GM21423 (cell line): ENCODE measurements around the gene DEFB113.

Experiments used
- ATAC-seq: cut with Tn5 transposase; IDR thresholded peaks from one replicate; pipeline ENCODE4 v1.9.1; 2021; ENCODE audit warnings: mild to moderate bottlenecking, moderate library complexity; ENCODE audit not compliant: unreplicated experiment

DEFB113 gene

DNA sequence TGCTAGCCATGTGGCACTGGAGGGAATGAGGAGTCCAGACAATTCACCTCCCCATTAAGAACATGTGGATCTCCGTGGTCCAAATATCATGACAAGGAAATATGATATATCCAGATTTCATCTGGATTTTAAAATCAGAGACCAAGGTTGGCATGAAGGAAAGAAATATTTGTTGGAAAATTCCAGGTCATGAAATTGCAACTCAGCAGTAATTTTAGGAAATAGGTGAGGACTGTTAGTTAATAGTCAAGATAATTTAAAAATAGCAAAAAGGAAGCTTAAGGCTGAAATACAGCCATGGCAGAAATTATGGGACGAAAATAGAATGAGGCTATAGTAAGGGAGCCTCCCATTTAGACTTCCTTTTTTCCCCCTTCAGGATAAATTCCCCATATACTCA is 32.4 kb downstream of the DEFB113 start:
- no peak for ATAC-seq

DNA sequence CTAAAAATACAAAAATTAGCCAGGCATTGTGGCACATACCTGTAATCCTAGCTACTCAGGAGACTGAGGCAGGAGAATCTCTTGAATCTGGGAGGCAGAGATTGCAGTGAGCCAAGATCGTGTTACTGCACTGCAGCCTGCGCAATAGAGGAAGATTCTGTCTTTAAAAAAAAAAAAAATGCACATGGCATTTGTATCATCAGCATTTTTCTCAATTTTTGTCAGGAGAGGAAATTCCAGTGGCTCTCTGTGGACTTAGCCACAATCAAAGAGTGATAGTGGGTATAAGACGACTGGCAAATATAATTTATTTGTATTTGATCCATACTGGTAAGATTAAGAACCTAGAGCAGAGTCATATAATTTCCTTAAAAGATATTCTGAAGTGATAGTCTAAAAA is 34.0 kb downstream of the DEFB113 start:
- ATAC-seq, result no peak

DNA sequence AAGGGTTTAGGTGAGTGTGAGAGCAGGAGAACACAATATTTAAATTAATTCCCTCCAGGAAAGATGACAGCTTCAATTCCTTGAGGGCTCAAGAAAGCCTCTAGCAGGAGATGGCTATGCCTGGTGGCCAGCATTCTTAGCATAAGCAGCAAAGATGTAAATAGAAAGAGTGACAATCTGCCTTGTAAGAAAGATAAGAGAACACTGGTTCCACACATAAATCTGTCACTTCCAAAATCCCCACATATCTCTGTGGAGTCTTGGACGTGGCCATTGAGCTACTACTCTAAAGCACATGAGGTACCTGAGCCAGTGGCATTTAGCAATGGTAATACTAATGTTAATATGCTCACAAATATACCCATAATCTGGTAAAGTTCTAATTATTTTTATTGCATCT is 34.7 kb downstream of the DEFB113 start:
- no peak for ATAC-seq

GRCh38 chr6:49933526-49933925 is 35.9 kb downstream of the DEFB113 start:
- no peak for ATAC-seq

DNA sequence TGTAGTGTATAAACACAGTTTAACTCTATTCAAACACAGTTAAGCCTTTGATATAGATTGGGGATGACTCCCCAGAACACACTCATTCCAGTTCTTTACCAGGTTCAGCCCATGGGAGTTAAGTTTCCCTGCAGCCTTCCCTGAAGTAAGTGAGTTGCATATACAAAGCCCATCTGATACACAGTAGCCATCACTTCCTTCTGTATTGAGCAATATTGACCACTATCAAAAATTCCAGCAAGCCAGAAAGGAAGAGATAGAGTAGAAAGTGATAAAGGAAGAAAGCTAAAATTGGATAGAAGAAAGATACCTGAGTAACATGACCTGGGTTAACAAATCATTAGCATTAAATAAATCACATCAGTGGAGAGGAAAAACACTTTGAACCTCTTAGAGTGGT is 40.1 kb downstream of the DEFB113 start:
- no peak for ATAC-seq

- no peak for ATAC-seq
Measured at GRCh38 chr6:49923826-49924225, 45.6 kb downstream of the DEFB113 start.

DNA sequence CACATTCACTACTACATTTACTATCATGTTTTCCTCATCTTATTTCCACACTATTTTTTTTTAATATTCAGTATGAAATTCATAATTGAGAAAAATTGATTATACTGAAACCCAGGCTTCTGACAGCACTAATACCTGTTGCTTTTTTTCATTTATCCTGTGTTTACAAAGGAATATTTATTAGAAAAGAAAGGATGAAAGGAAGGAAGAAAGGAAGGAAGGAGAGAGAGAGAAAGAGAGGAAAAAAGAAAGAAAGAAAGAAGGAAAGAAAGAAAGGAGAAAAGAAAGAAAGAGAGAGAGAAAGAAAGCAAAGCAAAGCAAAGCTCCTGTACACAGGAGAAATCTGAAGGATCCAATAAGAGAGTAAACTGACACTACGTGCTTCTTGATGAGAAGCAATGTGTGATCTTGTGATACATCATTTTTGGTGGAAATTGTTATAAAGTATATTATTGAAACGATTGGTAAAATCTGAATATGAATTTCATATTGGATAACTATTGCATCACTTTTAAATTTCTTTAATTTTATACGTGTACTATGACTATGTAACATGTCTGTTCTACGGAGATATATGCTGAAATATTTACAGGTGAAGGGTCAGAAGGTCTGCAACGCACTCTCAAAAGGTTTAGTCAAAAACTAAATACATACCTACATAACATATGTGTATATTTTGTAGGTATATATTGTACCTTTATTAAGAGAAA is 49.3 kb downstream of the DEFB113 start:
- ATAC-seq, result no peak

- ATAC-seq, result no peak
Measured at GRCh38 chr6:49919261-49919660, 50.2 kb downstream of the DEFB113 start.

DNA sequence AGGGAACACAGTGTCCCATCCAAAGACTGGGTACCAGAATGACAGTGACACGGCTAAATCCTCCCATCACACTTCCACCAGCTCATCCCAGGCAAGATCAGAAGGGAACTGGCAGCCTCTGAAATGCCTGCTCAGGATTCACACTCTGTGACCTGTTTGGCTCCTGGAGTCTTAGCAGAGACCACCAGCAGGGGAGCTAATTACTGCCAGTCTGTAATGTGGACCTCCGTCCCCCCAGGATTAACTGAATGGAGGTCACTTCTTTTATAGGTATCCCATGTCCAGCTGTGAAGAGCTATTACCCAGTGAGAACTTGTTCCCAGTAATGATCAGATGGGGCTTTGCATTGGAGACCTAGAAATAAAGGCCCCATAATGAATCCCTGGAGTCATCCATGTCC is 50.6 kb downstream of the DEFB113 start:
- no peak for ATAC-seq
